ENCODE data around the gene ATP6V1G2.

ATP6V1G2 gene

GRCh38 chr6:31546958-31547726, 734 bp upstream of the ATP6V1G2 start, which contains the start of gene NFKBIL1:
TSS of gene NFKBIL1 (plus strand) at chr6:31547608. CDS start at chr6:31547695, 87 bp downstream.
- peak within 1 kb of the TSS; percentile 82 for H3K27ac ChIP-seq
- no peak for TF ChIP-seq CTCF (IDR thresholded peaks at IDR 0.05; ENCODE audit: low read depth, low read length)

GRCh38 chr6:31545291-31545690, 1.1 kb downstream of the ATP6V1G2 start:
- no peak for TF ChIP-seq CTCF (IDR thresholded peaks at IDR 0.05; ENCODE audit: low read depth, low read length)
- Histone ChIP-seq H3K27ac (peak overlapping the region; percentile 66), H3K27me3 (ENCODE audit: insufficient read depth, low read depth, severe bottlenecking) (no peaks in the 10 kb centered on the region), H3K36me3 (peaks cover 38% of the 10 kb centered on the region), H3K9me3 (ENCODE audit: severe bottlenecking) (no peaks in the 10 kb centered on the region), H3K4me3 (ENCODE audit: low read depth, low read length) (peak overlapping the region; percentile 65)
- peak; percentile 81 for DNase-seq

More at GRCh38 chr6:31546958-31547726, 734 bp upstream of the ATP6V1G2 start, which contains the start of gene NFKBIL1:
- DNase-seq = peak; percentile 99
- peak within 1 kb of the TSS; percentile 65 for H3K4me3 ChIP-seq (ENCODE audit: low read depth, low read length)
- H3K36me3 ChIP-seq = peaks cover 42% of the 10 kb centered on the region
- no peaks in the 10 kb centered on the region for H3K27me3 ChIP-seq (ENCODE audit: insufficient read depth, low read depth, severe bottlenecking)
- H3K9me3 ChIP-seq (ENCODE audit: severe bottlenecking) = no peaks in the 10 kb centered on the region

- Histone ChIP-seq H3K27ac (peak overlapping the region; percentile 66), H3K4me3 (ENCODE audit: low read depth, low read length) (peak overlapping the region; percentile 65), H3K36me3 (peaks cover 42% of the 10 kb centered on the region), H3K9me3 (ENCODE audit: severe bottlenecking) (no peaks in the 10 kb centered on the region), H3K27me3 (ENCODE audit: insufficient read depth, low read depth, severe bottlenecking) (no peaks in the 10 kb centered on the region)
- TF ChIP-seq CTCF (IDR thresholded peaks at IDR 0.05; ENCODE audit: low read depth, low read length) = no peak
- no peak for DNase-seq
Observed at GRCh38 chr6:31544676-31545075, 1.7 kb downstream of the ATP6V1G2 start.

- H3K27me3 ChIP-seq (ENCODE audit: insufficient read depth, low read depth, severe bottlenecking) = no peaks in the 10 kb centered on the region
- H3K9me3 ChIP-seq (ENCODE audit: severe bottlenecking) = no peaks in the 10 kb centered on the region
- H3K4me3 ChIP-seq (ENCODE audit: low read depth, low read length) = no peak overlapping the region
- no peak overlapping the region for H3K27ac ChIP-seq
- H3K36me3 ChIP-seq = peaks cover 44% of the 10 kb centered on the region
- DNase-seq = no peak
- no peak for TF ChIP-seq CTCF (IDR thresholded peaks at IDR 0.05; ENCODE audit: low read depth, low read length)
Observed at GRCh38 chr6:31543639-31544038, 2.8 kb downstream of the ATP6V1G2 start.

GRCh38 chr6:31541658-31542521, 4.5 kb downstream of the ATP6V1G2 start, which contains the start of gene DDX39B:
TSS of gene DDX39B (minus strand) at chr6:31542003. CDS start at chr6:31540532, 1,471 bp downstream.
- peaks cover 56% of the 10 kb centered on the region for H3K36me3 ChIP-seq
- TF ChIP-seq CTCF (IDR thresholded peaks at IDR 0.05; ENCODE audit: low read depth, low read length) = no peak
- H3K4me3 ChIP-seq (ENCODE audit: low read depth, low read length) = peak within 1 kb of the TSS; percentile 93
- H3K9me3 ChIP-seq (ENCODE audit: severe bottlenecking) = no peaks in the 10 kb centered on the region
- H3K27ac ChIP-seq = peak within 1 kb of the TSS; percentile 99
- no peaks in the 10 kb centered on the region for H3K27me3 ChIP-seq (ENCODE audit: insufficient read depth, low read depth, severe bottlenecking)
- DNase-seq = peak; percentile 100
